Measurements from ENCODE around the gene TRERF1. TPM values are rescaled to one million over a fixed set of nuclear protein-coding genes. Genes with fewer than 3 reads are reported as not detected.

Gene TRERF1
- total RNA-seq, 1 experiment from 2014 or later, result 14.5 TPM

DNA sequence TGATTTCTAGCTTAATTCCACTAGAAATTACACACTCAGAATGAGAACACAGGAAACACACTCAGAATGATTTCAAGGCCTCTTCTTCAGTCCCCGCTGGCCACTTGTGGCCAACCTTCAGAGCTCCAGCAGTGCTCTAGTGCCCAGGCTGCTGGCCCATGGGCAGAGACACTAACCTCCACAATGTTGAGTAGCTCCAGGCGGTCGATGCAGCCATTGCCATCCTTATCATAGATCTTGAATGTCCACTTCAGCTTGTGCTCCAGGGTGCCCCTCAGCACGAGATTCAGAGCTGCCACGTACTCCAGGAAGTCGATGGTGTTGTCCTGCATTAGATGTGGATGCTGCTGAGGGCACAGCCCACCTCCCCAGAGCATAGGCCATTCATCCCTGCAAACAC is 263.3 kb downstream of the TRERF1 start:
- intact Hi-C loops (cut with micrococcal nuclease; ENCODE audit: unreplicated experiment), result no loop called here
- no peak overlapping the region for H2AFZ ChIP-seq
- DNase-seq, result no peak
- H3K4me1 ChIP-seq (replicated peaks; ENCODE audit: insufficient read depth), result peaks cover 12% of the 10 kb centered on the region; the same call in 1 of the 2 replicates
- TF ChIP-seq, protein P1, sequence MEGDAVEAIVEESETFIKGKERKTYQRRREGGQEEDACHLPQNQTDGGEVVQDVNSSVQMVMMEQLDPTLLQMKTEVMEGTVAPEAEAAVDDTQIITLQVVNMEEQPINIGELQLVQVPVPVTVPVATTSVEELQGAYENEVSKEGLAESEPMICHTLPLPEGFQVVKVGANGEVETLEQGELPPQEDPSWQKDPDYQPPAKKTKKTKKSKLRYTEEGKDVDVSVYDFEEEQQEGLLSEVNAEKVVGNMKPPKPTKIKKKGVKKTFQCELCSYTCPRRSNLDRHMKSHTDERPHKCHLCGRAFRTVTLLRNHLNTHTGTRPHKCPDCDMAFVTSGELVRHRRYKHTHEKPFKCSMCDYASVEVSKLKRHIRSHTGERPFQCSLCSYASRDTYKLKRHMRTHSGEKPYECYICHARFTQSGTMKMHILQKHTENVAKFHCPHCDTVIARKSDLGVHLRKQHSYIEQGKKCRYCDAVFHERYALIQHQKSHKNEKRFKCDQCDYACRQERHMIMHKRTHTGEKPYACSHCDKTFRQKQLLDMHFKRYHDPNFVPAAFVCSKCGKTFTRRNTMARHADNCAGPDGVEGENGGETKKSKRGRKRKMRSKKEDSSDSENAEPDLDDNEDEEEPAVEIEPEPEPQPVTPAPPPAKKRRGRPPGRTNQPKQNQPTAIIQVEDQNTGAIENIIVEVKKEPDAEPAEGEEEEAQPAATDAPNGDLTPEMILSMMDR (conservative IDR thresholded peaks at IDR 0.05), result no peak
- no peak for TF ChIP-seq EZH2 (IDR thresholded peaks at IDR 0.05; ENCODE audit: low read depth)
- H3K27me3 ChIP-seq (ENCODE audit: insufficient read depth, low read depth), result no peaks in the 10 kb centered on the region
- H3K9me3 ChIP-seq (ENCODE audit: insufficient read depth, low read depth), result no peaks in the 10 kb centered on the region
- H3F3A ChIP-seq (ENCODE audit: insufficient read depth, low read depth), result no peaks in the 10 kb centered on the region; the same call in 1 of the 2 replicates
- no TSS peak for BruUV-seq (replicated peaks)
- no peaks in the 10 kb centered on the region for H3K79me2 ChIP-seq (ENCODE audit: low read depth)
- POLR2A ChIA-PET (ENCODE audit: unreplicated experiment), result no interaction called here
- no peaks in the 10 kb centered on the region for H3K36me3 ChIP-seq (ENCODE audit: low read depth)
- no peak overlapping the region for H3K4me2 ChIP-seq
- no peak overlapping the region for H3K4me3 ChIP-seq
- H3K27ac ChIP-seq, result no peak overlapping the region
- no peaks in the 10 kb centered on the region for H3K9me2 ChIP-seq (ENCODE audit: insufficient read depth)
- no peaks in the 10 kb centered on the region for H4K20me1 ChIP-seq (ENCODE audit: insufficient read depth)
- CTCF ChIA-PET, result no interaction called here

DNA sequence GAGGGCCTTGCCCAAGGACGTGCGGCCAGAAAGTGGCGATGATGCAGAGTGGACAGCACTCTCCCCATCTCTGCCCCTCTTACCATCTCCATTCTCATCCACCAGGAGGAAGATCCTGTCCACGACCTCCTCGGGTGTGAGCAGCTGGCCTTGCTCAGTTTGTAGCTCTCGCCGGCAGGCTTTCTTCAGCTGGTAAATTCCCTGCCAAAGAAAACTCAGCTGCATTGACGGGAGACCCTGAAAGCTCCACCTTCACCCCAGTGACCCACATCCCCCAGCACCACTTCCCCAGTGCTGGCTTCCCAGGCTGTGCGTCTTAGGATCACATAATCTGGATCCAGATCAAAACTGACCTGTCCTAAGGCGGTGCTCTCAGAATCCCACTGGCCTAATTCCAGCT is 266.1 kb downstream of the TRERF1 start:
- no TSS peak for BruUV-seq (replicated peaks)
- CTCF ChIA-PET, result no interaction called here

DNA sequence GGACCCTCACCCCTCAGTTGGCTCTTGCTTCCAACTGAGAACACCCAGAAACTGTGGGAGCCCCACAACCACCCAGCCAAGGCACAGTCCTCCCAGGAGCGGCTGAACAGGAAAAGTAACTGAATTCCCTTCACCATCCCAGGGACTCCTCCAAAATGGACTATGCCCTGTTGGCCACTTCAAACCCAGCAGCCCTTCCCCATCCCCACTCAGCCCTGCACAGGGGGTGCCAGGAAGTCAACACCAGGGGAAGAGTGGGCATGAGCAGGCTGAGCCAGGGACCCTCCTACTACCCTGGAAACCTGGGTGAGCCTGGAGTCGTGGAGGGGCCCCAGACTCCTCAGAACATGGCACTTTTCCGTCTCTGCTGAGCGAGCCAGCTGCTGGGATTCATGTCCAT is 267.3 kb downstream of the TRERF1 start:
- intact Hi-C loops (cut with micrococcal nuclease; ENCODE audit: unreplicated experiment), result no loop called here
- no peak overlapping the region for H2AFZ ChIP-seq
- no peak overlapping the region for H3K4me2 ChIP-seq
- DNase-seq, result no peak
- POLR2A ChIA-PET (ENCODE audit: unreplicated experiment), result interaction anchor here (0.5 kb wide), 1 partner anchor 134 kb away, joined by 6 read pairs; no protein-coding TSS in a partner anchor
- H3K9me2 ChIP-seq (ENCODE audit: insufficient read depth), result no peaks in the 10 kb centered on the region
- H3K36me3 ChIP-seq (ENCODE audit: low read depth), result no peaks in the 10 kb centered on the region
- 0 out of 2 replicates have a peak, but pooled peaks cover 6% of the 10 kb centered on the region for H3K4me1 ChIP-seq (replicated peaks; ENCODE audit: insufficient read depth)
- no peak overlapping the region for H3K4me3 ChIP-seq
- CTCF ChIA-PET, result no interaction called here
- no TSS peak for BruUV-seq (replicated peaks)
- no peaks in the 10 kb centered on the region for H3K79me2 ChIP-seq (ENCODE audit: low read depth)
- no peak for TF ChIP-seq EZH2 (IDR thresholded peaks at IDR 0.05; ENCODE audit: low read depth)
- TF ChIP-seq, protein P1 (conservative IDR thresholded peaks at IDR 0.05), result no peak
- H3K27ac ChIP-seq, result no peak overlapping the region
- no peaks in the 10 kb centered on the region for H4K20me1 ChIP-seq (ENCODE audit: insufficient read depth)
- no peaks in the 10 kb centered on the region for H3F3A ChIP-seq (ENCODE audit: insufficient read depth, low read depth)
- H3K27me3 ChIP-seq (ENCODE audit: insufficient read depth, low read depth), result no peaks in the 10 kb centered on the region
- H3K9me3 ChIP-seq (ENCODE audit: insufficient read depth, low read depth), result no peaks in the 10 kb centered on the region

More for the DNA sequence above, 266.1 kb downstream of the TRERF1 start:
- Histone ChIP-seq H3K79me2 (ENCODE audit: low read depth) (no peaks in the 10 kb centered on the region), H3K9me3 (ENCODE audit: insufficient read depth, low read depth) (no peaks in the 10 kb centered on the region), H3K4me2 (no peak overlapping the region), H3K4me3 (no peak overlapping the region), H3F3A (ENCODE audit: insufficient read depth, low read depth) (no peaks in the 10 kb centered on the region), H3K27me3 (ENCODE audit: insufficient read depth, low read depth) (no peaks in the 10 kb centered on the region), H3K27ac (no peak overlapping the region), H4K20me1 (ENCODE audit: insufficient read depth) (no peaks in the 10 kb centered on the region), H3K36me3 (ENCODE audit: low read depth) (no peaks in the 10 kb centered on the region), H3K4me1 (replicated peaks; ENCODE audit: insufficient read depth) (no peaks in the 10 kb centered on the region), H2AFZ (no peak overlapping the region), H3K9me2 (ENCODE audit: insufficient read depth) (no peaks in the 10 kb centered on the region)
- intact Hi-C loops (cut with micrococcal nuclease; ENCODE audit: unreplicated experiment), result no loop called here
- no peak for TF ChIP-seq EZH2 (IDR thresholded peaks at IDR 0.05; ENCODE audit: low read depth)
- TF ChIP-seq, protein P1 (conservative IDR thresholded peaks at IDR 0.05), result no peak
- no peak for DNase-seq
- POLR2A ChIA-PET (ENCODE audit: unreplicated experiment), result no interaction called here
